ENCODE results near the gene SBF1.

The SBF1 gene

DNA sequence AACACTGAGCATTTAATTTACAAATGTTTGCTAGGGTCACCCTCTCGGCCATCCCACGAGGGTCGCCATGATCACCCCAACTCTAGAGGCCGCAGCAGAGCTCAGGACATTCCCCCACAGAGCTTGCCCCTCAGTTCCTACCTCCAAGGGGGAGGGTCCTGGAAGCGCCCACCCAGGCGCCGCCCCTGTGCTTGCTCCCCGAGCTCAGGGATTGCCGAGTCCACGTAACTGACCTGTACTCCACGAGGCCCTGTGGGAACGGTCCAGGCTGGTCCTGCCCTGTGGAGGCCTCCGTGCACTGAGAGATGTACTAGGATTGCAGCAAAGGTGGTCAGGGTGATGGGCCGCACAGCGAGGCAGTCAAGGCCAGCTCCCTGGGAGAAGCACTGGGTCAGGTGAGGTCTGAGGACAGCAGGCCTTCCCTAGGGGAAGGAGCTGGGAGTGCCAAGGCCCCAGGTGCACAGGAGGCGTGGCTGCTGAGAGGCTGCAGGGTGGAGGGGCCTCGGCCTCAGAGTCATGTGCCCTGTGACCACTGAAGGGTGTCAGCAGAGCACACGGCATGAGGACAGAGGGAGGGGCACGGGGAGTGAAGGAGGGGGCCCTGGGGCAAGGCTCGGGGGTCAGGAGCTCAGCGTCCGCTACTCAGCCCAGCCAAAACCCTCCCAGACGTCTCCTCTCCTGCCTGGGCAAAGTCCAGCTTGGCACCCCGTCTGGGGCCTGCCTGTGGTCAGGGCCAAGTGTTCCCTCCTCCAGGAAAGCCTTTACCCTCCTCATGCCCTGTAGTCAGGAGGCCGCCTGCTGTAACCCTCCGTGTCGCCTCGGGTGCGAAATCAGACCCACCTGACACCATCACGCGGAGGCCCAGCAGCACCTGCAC, 9.4 kb upstream of the SBF1 start:
- no peak for DNase-seq

DNA sequence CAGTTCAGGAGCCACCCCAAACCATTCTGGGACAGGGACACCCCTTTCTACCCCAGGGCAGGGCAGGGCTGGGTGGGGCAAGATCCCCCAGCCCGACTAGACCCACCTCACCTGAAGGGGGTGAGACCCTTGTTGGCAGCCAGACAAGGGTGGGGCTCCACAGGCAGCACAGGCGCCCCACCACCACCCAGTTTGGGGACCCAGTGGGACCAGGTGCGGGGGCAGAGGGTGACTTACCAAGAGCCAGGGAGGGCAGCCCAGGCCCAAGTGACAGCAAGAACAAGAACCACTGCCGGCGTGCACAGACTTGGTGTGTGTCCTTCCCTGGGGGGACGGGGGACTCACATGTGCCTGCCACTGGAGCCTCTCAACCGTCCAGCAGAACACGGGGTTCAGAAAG, 8.7 kb upstream of the SBF1 start:
- no peak for DNase-seq

DNA sequence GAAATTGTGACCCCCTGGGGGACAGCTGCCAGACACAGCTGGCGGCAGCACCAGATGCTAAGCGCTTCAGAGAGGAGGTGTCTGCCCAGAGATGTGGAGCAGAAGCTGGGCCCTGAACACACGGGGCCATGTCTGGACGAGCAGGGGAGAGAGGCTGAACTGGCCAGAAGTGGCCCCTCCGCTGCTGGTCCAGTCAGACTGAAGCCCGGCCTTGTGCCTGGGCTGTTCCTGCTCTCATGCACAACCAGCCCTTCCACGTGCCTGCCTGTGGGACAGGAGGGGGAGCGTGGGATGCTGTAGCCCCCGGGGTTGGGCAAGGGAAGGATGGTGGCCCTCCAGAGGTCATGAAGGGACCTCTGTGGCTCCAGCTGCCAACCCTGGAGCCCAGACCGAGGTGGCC, 8.3 kb upstream of the SBF1 start:
- DNase-seq = no peak

DNA sequence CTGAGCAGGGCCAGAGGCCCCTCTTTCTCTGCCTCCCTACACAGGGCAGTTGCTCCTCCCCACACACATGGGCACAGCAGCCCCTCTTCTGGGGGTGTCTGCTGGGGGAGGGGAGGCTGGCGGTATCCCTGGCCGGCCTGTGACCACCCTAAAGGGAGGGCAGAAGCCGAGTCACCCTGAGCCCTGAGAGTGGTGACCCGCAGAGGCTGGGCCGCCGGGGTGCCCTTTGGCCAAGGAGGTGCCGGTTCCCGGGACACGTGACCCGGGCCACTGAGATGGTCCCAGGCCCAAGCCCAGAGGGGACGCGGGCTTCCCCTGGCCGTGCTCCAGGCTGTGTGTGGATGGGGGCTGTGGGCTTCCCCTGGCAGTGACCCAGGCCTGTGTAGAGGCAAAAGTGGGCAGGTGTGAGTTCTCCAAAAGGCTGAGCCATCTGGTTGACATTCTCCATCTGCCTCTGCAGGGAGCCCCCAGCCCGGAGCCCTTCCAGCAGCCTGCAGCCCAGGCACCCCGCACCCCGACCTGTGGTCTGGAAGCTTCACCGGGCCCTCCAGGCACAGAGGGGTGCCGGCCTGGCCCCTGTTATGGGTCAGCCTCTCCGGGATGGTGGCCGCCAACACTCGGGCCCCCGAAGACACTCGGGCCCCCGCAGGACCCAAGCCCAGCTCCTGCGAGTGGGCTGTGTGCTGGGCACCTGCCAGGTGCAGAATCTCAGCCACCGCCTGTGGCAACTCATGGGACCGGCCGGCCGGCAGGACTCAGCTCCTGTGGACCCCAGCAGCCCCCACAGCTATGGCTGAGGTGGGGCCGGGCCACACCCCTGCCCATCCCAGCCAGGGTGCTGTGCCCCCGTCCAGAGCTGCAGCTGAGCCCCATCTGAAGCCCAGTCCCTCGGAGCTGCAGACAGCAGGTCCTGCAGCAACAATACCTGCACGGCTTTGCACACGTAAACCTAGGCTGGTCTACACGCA, 7.6 kb upstream of the SBF1 start:
- DNase-seq = no peak

DNA sequence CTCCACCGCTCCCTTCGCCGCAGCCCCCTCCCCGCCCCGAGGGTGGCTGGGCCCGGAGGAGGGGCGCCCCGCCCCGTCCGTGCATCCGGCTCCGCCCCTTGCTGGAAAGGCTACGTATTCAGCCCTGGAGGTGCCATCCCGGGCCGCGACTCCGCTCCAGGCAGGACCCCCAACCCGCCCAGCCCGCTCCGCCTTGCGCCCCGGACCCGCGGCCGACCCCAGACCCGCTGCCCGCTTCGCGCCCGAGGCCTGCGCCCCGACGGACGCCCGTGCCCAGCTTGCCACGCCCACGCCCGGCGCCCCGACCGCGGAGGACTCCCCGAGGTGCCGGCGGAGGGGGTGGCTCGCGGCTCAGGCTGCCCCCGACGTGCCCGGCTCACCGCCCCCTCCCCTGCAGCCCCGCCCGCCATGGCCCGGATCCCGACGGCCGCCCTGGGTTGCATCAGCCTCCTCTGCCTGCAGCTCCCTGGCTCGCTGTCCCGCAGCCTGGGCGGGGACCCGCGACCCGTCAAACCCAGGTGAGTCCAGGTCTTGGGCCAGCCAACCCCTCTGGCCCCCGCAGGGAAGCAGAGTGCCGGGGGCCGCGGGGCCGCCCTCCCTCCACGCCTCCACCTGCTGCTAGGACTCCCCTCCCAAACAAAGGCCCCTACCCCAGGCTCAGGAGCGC, 6.7 kb upstream of the SBF1 start, which contains the start of gene ADM2:
TSS of gene ADM2 (plus strand) at position 104 of the 667 bp plus-strand sequence. CDS start at position 409, 305 bp downstream.
- DNase-seq = peak; percentile 72

DNA sequence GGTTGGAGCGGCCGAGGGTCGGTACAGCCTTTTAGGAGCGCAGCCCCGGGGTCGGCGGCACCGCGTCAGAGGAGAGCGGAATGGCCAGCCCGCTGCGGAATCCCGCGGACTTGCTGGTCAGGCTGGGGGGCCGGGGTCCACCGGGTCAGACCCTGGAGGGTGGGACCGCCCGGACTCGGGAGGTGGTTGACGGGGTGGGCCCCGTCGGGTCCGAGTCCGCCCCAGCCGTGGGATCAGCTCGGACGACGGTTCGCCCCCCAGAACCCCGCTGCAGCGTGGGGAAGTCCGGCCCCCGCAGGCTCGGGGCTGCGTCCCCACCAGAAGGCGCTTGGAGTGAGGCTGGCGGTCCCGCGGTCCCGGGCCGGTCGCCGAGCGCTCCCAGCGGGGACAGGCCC, 6.2 kb upstream of the SBF1 start:
- no peak for DNase-seq

DNA sequence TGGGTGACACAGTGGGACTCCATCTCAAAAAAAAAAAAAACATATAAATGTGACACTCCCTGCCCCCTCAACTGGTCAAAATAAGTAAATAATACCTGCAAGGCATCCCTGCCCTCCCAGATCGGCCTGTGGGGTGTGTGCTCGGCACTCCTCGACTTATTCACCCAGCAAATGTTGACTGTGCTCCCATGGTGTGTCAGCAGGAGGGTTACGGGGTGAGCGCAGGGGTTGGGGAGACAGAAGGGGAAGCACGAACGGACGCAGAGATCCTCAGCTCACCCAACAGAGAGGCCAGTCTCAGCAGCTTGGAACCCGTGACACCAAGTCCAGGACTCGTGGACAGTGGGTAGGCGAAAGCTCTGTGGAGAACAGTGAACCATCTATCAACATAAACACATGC, 4.9 kb upstream of the SBF1 start:
- no peak for DNase-seq

DNA sequence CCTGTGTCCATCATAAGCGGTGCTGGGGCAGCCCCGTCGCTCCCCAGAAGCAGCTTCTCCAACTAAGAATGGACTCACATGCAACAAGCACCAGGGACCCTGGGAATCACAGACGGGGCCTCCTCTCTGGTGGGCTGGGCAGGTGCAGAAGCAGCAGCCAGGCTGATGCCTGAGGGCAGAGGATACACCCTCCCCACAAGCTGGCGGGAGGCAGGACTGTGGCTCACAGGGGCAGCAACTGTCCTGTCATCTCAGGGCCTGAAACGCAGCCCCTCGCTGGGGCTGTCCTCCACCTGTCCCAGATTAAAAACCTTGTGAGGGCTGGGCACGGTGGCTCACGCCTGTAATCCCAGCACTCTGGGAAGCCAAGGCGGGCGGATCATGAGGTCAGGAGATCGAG, 3.1 kb upstream of the SBF1 start:
- DNase-seq = no peak

DNA sequence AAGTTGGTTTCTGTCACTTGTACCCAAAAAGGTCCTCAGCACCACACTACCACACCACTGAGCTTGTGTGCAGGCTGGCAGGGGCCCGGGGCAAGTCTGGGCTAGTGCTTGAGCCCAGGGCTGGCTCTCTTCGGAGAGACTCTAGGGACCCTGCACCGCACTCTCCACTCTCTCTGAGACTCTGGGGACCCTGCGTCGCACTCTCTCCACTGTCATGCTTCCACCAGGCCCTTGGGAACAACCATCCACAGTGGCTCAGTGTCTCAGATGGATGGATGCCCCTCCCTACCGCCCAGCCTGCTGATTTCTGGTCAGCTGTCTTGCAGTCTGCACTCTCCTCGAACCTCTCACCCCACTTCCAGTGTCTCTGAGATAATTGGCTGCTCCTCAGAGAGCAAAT, 2.0 kb upstream of the SBF1 start:
- no peak for DNase-seq

DNA sequence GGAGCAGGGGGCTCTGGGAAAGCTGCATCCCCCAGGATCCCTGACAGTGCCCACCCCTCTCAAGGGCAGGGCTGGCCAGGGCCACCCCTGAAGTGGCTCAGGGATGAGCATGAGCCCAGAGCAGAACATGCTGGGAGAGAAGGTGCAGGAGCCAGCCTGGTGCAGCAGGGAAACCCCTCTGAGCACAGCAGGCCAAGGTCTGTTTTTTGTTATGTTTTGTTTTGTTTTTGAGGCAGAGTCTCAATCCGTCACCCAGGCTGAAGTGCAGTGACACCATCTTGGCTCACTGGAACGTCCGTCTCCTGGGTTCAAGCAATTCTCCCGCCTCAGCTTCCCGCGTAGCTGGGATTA, 792 bp upstream of the SBF1 start:
- DNase-seq = no peak

DNA sequence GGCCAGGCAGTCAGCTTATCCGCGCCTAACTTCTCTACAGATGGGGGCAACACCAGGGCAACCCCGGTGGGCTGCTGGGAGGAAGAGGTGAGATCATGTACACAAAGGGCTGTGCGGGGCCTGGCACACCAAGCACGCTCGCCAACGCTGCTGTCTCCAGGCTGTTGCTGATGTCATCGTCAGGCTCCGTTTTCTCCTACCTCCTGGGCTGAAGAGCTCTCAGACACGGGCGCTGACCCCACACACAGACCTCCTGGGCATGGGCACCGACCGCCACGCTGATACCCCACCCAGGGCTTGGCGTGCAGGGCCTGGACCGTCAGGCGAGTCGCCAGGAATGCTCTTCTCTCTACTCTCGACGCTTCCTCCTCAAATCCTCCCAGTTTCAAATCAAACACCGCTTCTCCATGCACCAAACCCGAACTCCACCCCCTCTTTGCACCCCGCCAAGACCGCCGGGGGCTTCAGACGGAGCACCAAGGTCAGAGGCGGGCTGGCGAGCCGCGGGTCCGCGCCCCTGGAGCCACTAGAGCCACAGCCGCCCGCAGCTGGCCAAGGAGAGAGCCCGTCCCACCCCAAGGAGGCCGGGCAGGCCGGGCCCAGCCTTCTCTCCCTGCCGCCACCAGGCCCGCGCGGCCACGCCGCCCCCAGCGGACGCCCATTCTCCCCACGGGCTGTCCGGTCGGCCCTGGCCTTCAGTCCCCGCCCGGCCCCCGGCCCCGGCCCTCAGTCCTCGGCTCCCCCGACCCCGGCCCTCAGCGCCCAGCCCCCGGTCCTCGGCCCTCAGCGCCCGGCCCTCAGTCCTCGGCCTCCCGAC, 772 bp downstream of the SBF1 start:
- DNase-seq = peak; percentile 49

DNA sequence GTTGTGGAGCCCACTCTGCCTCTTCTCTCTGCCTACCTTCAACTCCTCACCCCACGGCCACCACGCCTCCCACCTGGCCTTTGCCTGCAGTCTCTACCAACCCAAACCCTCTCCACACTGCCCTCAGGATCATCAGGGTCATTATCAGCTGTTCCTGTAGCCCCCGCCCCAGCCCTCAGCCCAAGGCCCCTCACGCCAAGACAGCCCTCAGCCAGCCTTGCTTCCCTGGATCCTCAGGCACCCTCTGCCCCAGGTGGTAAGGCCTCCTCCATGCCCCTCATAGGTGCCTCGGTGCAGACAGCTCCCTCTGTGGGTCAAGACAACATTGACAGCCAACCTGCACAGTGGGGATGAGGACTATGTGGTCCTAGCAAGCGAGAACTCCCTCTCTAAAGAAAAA, 1.7 kb downstream of the SBF1 start:
- DNase-seq = peak; percentile 50

DNA sequence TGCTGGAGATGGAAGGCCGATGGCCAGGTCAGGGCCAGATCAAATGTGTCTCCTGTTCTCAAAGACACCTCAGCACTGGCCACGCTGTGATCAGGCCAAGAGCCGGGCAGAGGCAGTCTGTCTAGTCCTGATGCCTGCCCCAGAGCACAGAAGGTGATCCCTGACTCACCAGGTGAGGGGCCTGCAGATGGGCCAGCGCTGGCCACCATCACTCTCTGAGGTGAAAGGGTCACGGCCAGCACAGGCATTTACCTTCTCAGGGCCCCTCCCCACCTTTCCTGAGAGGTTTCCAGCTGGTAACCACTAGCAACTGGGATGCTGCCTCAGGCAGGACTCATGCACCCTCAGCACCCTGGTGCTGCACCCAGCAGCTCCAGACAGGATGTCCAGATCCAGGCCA, 2.9 kb downstream of the SBF1 start:
- no peak for DNase-seq

DNA sequence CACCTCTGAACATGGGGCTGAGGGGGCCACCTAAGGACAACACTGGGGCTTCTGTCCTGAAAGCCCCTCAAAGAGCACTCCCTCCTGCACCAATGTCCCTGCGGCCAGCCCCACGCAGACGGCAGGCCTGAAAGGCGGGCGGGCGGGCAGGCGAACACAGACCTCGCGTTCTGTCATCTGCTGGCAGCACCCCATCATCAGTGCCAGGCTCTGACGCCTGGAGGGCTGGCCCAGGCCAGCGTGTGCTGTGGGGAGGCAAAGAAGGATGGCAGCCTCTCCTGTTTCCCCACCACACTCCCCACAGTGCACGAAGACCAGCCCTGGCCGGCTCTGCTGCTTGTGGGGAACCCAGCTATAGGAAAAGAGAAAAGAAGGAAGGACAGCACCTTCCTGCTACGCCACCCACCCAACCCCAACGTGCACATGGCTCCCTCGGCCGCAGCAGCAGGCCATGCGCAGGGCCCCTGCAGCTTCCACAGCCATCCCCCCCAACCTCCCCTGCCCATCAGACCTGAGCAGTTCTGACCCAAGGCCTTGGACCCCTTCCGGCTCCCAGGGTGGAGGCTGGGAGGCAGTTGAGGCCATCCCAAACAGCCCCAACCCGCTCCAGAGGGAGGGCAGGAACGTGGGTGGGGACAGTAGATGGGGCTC, 3.5 kb downstream of the SBF1 start:
- DNase-seq = no peak

DNA sequence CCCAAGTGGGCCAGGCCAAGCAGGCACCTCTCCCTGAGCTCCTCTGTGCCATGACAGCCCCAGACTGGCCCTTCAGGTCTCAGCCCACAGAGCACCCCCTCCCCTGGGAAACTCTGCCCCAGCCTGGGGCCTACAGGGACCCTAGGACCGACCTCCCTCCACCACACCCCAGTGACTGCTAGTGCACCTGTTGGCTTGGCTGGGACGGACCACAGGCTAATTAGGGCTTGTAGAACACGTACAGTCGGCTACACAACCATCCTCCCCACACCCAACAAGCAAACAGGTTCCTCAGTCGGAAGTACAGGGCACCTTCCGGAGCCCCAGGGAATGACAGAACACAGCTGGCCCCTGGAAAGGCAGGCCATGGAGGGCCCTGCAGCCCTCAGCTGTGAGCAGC, 4.3 kb downstream of the SBF1 start:
- DNase-seq = no peak

DNA sequence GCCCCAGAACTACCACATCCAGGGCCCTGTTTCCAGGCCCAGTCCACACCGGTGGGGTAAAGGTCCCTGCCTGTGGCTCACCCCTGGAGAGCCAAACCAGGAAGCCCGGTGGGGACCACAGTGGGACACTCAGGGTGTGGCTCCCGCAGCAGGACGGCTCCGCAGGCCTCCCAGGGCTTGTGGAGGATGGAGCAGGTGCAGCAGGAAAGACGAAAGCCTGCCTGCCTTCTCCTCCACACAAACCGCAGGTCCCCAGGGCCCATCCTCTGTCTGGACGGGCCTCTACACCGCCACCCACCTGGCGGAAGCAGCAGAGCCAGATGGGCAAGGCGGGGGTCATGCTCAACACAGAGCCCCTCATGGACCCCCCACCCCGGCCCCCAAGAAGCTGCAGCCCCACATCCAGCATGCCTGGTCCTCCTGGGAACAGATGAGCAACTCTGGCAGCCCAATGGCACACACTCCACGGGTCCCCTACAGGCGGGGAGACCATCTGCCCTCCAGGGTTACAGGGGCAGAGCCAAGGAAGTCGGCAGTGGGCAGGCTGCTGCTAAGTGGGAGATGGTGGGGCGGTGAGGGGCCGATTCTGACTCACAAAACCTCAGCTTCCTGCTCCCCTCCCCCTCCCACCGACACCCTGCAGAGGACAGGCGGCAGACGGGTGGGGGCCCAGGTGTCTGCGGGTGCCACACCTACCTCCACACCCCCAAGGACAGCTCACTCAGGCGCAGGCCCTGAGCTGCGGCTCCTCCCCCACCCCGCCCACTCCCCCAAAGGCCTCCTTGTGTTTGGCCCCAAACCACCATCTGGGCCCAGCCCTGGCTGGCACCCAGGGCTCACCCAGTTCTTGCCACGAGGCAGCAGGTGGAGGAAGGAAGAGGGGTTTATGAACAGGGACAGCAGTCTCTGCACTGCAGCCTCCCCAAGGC, 5.2 kb downstream of the SBF1 start:
- peak; percentile 92 for DNase-seq

DNA sequence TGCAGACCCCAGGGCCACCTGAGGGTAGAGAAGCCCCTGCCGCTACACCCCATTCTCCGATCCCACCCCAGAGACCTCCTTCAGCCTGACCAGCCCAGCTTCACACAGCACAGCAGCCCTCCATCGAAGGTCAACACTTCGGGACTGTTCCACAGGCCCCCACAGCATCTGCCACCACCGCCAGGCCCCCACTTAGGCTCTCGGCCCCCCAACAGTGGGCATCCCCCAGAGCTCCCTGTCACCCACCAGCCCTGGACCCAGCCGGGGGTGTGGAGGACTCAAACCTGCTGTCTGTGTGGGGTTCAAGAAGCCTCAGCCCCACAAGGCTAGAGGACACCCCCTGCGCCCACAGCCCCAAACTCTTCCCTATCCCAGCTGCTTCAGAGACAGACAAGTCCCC, 6.2 kb downstream of the SBF1 start:
- no peak for DNase-seq

DNA sequence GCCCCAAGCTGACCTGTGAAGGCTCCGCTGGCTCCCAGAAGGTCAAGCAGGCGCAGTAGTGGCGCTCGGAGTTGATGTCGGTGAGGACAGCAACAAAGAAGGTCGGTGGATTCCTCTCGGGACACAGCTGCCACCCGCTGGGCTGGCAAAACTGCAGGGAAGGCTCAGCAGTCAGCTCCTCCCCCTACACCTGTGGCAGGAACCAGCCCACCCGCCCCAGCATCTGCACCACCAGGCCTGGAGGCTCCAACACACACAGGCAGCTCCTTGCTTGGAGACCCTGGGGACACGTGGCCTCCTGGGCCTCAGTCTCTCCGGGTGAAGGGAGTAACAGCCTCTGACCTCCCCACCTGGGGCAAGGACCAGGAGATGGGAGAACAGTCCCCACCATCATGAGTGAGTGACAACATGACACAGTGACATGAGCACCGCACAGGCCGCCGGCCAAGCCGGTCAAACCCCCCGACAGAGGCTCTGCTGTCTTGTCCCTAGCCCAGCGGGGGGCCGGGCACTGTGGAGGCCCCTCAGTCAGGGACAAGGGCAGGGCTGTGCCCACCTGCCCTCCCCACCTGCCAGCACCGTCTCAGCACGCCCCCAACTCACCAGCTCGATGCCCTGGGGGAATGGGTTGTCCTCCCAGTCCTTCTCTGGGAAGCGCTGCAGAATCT, 6.9 kb downstream of the SBF1 start:
- DNase-seq = no peak

DNA sequence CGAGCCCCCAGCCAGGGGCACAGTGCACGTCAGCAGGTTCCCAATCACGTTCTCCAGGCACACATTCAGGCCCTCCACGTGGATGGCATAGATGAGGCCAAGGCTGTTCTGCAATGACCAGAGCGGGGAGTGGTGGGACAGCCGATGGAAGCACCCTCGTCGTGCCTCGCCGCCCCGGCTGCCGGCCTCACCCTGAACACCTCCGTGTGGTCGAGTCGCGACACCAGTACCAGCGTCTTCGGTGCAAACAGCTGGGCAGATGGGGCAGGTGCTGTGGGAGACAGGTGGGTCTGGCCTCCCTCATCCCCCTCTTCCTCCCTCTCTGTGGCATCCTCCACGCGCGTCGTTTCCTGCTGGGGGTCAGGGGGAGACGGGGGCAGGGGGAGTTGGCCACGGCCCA, 7.5 kb downstream of the SBF1 start:
- DNase-seq = no peak

All from activated naive CD4-positive, alpha-beta T cell treated with Interleukin-2 at 50 U/mL for 16 hours (primary cell).